HG02885 (cell line): Measurements from ENCODE around the gene PSMD6.

Source experiments
- ATAC-seq: cut with Tn5 transposase; IDR thresholded peaks from one replicate; pipeline ENCODE4 v1.9.1; 2021; ENCODE audit warnings: mild to moderate bottlenecking; ENCODE audit not compliant: unreplicated experiment, poor library complexity

The PSMD6 gene

DNA sequence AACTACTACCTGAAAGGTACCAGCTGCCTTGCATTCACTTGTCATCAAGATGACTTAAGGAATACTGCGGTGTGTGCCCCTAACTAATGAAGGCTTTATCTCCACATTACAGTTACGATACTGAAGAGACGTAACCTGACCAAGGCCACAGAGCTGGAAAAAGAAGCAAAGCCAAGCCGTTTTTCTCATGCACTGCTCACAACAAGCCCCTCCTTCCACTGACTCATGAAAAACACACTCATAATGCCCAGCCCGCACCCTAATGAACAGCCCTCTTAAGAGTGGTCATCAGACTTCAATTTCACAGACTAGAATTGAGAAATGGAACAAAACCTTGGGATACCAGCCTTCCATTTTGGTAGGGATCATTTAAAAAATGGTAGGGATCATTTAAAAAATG is 11.6 kb downstream of the PSMD6 start:
- no peak for ATAC-seq

DNA sequence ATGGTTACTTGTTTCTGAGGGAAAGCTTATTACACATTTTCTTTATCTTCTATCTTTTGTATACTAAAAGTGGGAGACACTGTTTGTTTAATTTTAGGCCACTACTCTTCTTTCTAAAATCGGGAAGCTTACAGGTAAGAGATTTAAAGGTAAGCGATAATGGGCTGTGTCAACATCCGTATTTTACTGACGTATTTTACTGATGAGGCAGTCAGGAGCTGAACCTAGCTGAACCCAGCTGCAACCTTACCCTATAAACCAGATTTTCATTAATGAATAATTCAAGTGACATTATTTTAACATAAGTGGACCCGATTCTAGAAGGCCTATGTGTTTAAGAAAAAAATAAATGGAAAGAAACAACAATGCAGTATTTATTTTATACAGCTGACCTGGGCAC is 13.1 kb downstream of the PSMD6 start:
- no peak for ATAC-seq

DNA sequence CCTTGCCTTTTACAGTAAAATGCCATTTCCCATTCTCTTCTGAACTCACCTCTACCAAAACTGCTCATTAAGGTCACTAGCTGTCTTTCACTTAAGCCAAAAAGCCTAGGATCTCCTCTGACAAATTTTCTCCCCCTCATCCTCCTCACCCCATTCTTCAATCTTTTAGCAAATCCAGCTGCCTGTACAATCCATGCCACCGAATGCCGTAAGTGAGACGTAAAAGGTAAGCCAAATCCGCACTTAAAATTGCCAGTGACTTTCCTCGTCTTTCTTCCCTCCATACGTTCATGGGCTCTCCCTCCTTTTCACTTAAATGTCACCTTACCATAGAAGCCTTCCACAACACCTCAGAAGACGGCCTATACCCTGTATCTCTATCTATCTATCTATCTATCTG is 13.8 kb downstream of the PSMD6 start:
- ATAC-seq: no peak

DNA sequence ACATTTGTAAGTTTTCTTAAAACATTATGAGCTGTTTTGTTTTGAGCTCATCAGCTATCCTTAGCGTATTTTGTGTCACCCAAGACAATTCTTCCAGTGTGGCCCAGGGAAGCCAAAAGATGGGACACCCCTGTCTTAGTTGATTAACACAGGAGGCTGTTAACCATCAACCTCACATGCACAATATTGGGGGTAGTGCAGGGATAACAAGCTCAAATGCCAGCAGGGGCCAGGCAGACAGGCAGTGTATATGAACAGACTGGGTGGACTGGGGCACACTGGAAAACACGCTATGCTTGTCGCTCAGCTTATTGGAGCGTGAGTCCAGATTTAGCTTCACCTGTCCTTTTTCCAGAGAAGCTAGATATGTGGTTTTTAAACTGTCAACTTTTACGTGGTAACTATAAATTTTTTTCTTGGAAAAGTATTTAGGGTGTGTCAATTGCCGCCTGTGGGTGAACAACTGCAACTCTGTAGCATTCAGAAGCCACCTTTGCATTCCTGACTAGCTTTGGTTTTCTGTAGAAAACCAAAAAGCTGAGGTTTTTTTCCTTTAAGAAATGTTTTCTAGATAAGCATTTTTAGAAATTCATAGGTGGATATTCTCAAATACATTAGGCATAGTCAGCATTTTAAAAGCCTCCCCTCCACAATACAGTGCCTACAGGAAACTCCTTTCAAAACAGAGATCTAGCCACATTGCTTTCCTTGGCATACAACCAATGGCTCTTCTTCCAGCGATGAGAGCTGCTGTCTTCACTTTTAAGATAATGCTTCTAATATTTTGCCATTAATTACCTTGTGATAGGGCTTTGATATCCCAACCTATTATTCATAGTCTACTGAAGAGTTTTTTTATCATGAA is 14.6 kb downstream of the PSMD6 start:
- ATAC-seq: no peak

DNA sequence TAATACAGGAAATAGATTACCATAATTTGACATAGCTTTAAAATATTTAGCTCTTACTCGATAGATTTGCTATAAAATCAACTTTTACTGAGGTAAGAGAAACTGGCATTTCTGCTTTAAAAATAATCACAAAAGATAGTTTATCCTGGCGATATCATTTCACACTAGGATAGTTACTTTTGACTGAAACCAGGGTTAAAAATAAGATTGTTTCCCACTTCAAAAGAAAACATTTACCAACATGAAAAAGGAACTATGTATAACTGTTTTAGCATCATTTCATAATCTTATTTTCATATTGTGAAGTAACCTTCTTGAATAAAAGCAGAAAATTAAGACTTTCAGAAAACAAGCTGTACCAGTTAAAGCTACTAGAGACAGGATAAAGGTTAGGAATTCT is 15.3 kb downstream of the PSMD6 start:
- no peak for ATAC-seq

DNA sequence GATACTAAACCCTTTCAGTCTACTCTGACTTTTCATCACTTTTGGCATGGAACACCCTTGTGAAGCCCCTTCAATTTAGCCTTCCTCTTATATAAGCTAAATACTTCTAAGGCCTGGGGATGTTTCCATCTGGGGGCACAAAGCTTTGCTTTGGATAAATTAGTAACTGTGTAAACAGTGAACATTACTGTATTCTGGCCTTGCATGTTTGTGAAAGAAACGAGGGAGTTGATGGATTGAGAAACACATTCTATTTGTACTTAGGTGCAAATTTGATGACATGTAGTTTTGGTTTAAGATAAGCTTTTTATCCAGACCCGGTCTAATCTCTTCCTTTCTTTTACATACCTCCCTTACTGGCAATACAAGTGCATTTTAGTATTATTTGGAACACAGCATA is 19.7 kb downstream of the PSMD6 start:
- ATAC-seq: no peak

DNA sequence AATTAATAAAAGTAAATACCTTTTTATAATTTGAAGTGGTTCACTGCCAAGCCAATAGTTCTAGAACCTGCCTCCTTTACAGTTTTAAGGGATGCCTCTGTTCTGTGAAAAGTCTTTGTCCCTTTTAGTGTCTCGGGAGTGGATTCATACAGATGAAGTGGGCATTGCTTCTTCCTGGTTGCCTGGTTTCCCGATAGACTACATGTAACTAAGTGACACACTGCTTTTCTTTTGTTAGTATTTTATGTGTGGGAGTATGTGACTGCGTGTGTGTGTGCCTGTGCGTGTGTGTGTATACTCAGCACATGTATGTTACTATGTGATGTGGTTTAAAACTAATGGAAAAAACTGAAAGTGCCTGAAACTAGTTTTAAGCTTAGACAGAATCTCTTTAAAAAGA is 21.1 kb downstream of the PSMD6 start:
- no peak for ATAC-seq

DNA sequence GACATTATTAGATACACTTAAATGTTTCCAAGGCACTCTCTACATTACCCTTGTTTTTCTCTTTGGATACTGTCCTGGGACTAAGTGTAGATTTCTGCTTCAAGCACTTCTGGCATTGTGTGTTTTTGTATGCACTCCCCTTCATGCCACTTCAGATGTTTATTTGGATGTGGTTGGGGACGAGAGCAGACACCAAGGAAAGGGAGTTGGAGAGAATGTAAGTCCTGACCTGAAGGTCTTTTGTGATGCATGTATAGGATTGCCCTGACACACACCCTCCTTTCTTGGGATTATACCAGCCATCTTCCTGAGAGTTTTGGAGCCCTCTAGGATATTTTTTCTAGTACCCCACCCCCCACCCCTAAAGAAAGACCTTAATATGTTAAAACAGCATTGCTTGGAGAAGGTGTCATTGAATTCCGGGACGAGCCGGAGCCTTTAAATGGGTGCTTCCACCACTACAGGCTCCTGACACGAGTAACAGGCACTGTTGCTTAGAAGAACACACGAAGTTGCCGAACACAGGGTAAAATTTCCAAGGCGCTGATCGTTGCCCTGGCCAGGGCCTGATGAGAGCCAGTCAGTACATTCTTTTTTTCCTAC is 22.7 kb downstream of the PSMD6 start:
- no peak for ATAC-seq

DNA sequence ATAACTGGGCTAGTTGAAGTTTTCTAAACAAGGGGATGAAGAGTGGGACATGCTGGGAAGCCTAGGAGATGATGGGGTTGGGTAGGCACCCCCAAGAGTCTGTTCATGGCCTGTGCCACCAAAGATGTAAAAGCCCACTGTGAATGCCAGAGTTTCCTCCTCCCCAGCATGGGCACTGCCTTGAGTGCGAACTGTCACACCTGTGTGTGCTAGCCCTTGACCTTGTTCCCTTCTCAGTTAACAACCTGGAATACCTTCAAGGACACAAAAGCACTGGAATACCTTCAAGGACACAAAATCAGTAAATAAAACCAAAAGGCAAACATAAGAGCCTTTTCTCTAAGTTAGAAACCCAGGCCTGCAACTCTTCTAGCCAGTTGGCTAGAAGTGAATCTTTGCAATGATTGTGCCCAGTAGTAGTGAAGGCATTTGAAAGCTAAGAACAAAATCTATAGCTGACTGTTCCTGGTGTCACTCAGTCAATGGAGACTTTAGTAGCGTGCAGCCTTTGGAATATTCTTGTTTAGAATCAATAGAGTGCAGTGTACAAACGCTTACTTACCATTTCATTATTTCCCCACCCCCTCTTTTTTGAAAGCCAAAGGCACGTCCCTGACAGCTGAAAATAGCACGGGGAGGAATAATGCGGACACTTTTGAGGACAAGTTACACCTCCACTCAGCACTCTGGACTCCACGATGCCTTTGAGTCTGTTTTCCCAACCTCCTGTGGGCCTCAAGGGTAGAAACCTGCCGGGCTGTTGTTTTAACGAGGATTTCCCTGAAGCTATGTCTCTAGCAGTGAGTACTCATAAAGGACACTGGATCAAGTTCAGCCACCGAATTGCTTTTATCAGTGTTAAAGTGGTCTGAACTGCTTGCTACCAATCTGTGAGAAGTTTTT is 24.2 kb downstream of the PSMD6 start:
- no peak for ATAC-seq

DNA sequence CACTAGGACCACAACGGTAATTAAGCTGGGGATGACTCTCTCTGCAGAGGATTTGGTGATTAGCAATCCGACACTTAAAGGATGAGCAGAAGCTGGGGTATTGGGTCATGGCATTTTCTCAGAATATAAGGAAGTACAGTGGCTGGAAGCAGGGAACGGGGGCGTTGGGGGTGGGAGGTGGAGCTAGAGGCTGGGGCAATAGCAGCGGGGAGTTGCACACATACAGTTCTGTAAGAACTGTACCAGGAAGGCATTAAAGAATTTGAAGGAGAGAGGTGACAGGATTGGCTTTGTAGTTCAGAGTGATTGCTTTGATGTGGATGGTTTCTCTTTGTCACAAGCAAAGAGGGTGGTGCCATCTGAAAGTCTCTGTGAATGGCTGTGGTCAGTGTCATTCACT is 28.2 kb downstream of the PSMD6 start:
- no peak for ATAC-seq

DNA sequence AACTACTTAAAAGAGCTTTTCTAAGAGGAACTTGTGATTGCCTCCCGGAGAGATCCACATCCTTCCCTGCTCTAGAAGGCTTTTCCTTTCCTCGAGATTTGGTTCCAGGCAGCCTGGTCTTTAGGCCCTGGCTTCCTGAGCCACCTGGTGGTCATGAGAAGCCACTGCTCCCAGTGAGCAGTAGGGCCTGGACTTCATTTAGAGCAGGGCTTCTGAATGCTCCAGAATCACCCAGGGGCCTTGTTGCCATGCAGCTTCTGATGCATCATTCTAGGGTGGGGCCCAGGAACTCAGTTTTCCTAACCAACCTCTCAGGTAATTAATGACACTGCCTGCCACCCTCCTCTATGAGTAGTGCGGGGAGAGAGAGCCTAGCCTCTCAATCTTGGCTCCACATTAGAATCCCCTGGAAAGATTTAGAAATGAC is 29.6 kb downstream of the PSMD6 start:
- ATAC-seq: peak; percentile 93

DNA sequence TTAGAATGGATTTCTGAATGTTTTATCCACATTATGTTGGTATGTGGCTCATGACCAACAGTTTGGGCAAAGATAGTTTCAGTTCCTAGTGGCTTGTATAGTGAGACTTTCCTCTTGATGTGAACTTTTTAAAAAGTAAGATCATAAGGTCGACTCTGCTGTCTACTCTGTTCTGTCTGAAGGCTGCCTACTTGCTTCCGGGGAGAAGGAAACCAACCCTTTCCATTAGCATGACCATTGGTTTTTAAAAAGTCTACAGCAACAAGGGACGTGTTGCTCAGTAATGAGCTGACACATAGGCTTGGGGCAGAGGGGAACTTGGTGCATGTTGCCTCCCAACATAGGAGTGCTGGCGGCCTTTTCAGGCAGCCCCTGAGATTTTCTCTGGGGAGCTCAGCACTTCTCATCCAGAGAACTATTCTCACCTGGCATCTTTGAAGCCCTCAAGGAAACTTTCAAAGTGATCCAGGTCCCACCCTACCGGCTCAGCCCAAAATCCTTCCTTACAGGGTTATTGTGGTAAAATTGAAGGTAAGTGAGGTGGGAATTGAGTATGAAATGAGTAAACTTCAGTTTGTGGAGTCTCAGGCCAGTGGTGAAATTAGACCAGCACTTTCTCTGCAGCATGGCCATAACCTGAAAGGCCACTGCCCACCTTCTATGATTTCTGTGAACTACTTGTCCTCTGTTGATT is 30.6 kb downstream of the PSMD6 start:
- ATAC-seq: no peak

DNA sequence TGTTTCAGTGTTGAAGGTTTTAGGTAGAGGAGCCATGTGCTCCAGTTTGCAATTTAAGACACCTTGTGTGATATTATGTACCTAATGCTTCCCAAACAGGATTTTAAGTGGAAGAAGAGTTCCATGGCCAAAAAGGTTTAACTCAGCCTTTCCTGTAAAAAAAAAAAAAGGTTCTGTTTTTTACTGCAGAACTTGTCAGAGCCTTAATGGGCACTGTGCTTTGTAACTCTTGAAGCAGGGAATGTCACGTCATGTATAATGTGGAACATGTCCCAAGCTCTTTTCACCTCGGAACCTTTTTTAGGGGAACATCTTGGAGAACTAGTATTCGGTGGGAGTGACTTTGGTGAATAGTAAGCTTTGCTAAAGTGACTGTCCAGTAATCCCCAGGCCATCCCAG is 31.6 kb downstream of the PSMD6 start:
- no peak for ATAC-seq

DNA sequence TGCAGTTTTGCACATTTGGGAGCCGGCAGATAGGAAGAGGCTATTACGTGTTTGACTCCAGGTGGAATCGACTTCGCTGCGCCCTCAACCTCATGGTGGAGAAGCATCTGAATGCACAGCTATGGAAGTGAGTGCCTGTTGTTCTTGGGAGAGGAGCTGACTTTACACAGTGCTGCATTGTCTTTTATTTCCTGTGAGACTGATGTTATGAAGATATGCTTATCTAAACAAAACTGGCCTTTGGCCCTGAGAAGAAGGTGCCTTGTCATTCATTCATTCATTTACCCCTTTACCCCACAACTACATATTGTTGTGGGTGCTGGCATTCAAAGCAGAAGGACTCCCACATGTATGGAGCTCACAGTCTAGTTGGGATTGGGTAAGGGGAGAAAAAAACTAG is 32.6 kb downstream of the PSMD6 start:
- ATAC-seq: no peak

DNA sequence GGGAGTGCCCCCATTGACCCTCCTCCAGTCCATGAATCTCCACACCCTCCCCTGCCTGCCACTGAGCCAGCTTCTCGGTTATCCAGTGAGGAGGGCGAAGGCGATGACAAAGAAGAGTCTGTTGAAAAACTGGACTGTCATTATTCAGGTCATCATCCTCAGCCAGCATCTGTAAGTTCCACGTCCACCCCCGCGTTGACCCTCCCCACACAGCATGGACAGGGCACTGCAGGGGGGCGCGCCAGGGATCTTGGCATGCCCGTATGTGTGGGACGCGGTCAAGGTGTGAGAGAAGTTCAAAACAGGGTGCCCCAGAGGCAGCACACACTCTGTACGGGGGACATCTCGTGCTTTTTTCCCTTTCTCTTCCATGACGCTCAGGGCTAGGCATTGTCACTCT is 33.1 kb downstream of the PSMD6 start:
- ATAC-seq: no peak

DNA sequence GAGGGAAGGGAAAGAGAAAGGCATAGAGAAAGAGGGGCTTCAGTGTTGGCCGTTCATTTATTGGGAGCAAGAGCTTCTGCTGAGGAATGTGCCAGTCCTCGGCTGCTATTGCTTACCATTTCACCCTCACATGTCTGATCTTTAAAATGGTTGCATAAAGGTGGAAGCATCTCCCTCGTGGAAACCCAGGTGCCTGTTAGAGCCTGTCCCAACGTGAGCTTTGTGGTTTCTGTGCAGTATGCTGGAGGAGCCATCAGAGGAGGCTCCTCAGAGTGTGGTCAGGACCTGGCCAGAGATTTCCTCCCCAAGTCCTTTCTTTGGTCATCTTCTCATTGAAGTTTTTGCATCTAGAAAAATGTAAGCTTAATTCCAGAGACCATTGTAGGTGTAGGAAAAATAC is 34.4 kb downstream of the PSMD6 start:
- no peak for ATAC-seq

DNA sequence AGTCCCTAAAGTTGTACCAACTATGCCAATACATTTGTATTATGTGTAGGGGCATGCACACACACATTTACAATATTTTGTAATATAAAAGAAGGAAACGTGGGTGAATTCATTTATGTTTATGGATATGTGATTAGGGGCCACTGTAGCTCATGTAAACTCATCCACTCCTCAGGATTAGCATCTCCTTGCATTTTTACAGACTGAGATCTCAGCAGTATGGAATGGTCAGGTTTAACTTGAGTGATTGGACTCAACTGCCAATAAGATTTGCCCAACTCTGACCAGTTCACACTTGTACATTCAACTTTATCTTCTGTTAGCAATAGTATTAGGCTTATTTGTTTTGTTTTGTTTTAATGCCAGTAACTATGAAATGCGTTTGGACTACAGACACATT is 36.5 kb downstream of the PSMD6 start:
- no peak for ATAC-seq

DNA sequence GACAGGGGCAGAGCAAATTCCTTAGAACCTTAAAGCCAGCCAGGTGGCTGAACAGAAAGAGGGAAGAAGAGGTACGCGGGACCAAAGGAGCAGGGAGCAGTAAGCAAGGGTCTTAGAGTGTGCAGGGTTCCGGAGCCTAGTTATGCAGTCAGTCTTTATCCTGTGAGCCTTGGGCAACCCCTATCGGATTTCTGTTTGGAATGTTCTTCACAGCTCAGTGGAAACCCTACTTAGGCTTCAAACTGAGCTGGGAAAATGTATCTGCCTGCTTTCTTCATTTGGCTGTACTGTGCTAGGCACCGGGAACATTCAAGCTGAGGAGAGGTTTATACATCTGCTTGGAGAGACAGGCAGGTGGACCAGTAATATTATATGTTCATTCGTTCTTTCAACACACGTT is 37.1 kb downstream of the PSMD6 start:
- ATAC-seq: no peak

DNA sequence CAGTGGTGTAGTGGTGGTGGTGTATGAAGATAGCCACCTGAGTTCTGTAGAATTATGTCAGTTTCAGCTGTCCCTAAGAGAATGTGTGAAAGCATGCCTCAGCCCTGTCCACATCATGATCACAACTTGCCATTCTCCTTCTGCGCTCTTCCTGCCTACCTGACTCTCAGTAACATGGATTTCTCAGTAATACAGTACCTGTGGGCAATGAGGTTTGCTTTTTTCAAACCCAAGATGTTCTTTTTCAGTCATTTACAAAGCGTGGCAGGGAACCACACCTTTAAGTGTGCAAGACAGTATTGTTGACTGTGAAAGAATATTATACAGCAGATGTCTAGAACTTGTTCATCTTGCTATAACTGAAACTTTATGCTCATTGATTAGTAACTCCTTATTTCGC is 38.9 kb downstream of the PSMD6 start:
- no peak for ATAC-seq

DNA sequence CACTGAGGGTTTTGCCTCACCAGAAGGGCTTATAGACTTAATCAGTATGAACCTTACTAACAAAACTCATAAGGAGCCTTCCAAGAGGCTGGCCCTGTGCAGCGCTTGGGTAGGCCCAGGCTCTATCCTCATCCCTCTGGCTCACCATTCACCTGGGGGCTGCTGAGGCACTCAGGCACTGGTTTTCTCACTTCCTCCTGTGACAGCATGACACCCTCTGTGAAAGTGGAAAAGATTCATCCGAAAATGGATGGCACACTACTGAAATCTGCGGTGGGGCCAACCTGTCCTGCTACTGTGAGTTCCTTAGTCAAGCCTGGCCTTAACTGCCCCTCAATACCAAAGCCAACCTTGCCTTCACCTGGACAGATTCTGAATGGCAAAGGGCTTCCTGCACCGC is 41.3 kb downstream of the PSMD6 start:
- no peak for ATAC-seq
